GM12891 (cell line): ENCODE results near the gene SH3TC2.

Experiments used
- PAX5 ChIP-seq: IDR thresholded peaks from 2 replicates; pipeline ENCODE4 v1.6.1; 2011; ENCODE audit warnings: low read length, moderate library complexity, mild to moderate bottlenecking; ENCODE audit not compliant: insufficient read depth, severe bottlenecking
- POLR2A ChIP-seq: IDR thresholded peaks from 2 replicates; pipeline ENCODE4 v1.6.1; 2011; ENCODE audit warnings: low read depth, low read length, control low read depth
- POLR2AphosphoS5 ChIP-seq: IDR thresholded peaks from 2 replicates; pipeline ENCODE4 v1.6.1; 2011; ENCODE audit warnings: low read depth, low read length, control low read depth
- POU2F2 ChIP-seq: IDR thresholded peaks from 2 replicates; pipeline ENCODE4 v1.6.1; 2011; ENCODE audit warnings: low read depth, mild to moderate bottlenecking, control low read depth, low read length, moderate library complexity
- SPI1 ChIP-seq: IDR thresholded peaks from 2 replicates; pipeline ENCODE4 v1.6.1; 2011; ENCODE audit warnings: low read depth, low read length, control low read depth
- TAF1 ChIP-seq: IDR thresholded peaks from 2 replicates; pipeline ENCODE4 v1.6.1; 2011; ENCODE audit warnings: low read depth, low read length, control low read depth

DNA sequence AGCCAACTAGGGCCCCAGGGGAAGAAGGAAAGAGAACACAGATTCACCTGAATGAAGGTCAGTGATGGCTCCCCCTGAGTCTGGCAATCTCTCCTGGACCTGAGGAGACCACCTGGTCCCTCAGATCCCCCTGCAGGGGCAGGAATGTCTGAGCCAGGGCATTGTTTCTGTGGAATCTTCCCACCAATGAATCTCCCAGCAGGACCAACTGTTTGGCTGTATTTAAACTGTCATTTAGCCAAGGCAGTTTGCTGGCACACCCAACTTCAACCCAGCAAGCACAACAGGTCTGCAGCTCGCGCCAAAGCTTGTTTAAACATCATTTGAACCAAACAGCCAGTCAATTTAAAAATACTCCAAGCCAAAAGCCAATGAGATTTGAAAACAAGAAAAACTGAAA, 92.6 kb downstream of the SH3TC2 start:
- TF ChIP-seq POLR2A (no peak), POLR2AphosphoS5 (no peak), TAF1 (no peak), PAX5 (no peak), SPI1 (no peak), POU2F2 (no peak)
